Measurements from ENCODE around the gene CHRNA9. TPM values are rescaled to one million over a fixed set of nuclear protein-coding genes. Genes with fewer than 3 reads are reported as not detected.

The CHRNA9 gene
- total RNA-seq, 1 donor from 2014 or later, result not detected

DNA sequence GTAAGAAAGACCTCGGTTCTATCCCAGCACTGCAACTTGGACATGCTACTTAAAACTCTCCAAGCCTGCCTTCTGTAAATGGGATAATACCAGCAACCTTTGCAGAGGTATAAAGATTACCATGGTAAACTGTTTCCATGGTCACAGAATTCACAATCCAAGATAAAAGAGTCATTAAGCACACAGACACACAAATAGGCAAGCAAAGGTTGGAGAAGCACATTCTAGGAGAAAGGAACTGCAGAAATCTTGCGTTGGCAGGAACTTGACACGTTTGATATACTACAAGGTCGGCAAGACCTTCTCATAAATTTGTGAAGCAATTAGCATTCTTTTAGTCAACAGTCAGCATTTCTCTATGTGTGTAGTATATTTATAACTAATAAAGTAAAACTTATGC lies 12.3 kb upstream of the CHRNA9 start:
- Mint-ChIP-seq H3K4me3 (ENCODE audit: unreplicated experiment) (no peak overlapping the region), H3K9me3 (ENCODE audit: unreplicated experiment) (no peaks in the 10 kb centered on the region), H3K4me1 (ENCODE audit: unreplicated experiment) (peaks cover 21% of the 10 kb centered on the region), H3K27me3 (ENCODE audit: unreplicated experiment) (no peaks in the 10 kb centered on the region), H3K27ac (ENCODE audit: unreplicated experiment) (no peak overlapping the region), H3K36me3 (ENCODE audit: low read depth, unreplicated experiment) (no peaks in the 10 kb centered on the region)
- no peak for TF ChIP-seq CTCF (IDR thresholded peaks at IDR 0.05; ENCODE audit: unreplicated experiment)
- no peak for DNase-seq (ENCODE audit: low spot score)

DNA sequence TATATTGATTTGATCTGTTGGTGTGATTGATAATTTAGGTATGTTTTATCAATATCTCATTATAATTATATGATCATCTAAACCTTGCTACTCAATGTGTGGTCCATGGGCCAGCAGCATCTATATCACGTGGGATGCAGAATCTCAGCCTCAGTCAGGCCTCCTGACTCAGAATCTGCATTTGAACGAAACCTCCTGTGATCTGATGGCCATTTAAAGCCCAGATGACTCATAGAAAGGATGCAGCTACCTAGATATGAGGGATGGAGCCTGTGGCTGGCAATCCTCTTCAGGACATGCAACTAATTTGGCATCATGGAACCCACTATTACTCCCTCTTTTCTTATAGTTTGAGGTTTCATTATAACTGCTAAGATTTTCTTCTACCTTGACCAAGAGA lies 11.3 kb upstream of the CHRNA9 start:
- H3K36me3 Mint-ChIP-seq (ENCODE audit: low read depth, unreplicated experiment), result no peaks in the 10 kb centered on the region
- H3K27ac Mint-ChIP-seq (ENCODE audit: unreplicated experiment), result no peak overlapping the region
- no peak for TF ChIP-seq CTCF (IDR thresholded peaks at IDR 0.05; ENCODE audit: unreplicated experiment)
- H3K4me1 Mint-ChIP-seq (ENCODE audit: unreplicated experiment), result peaks cover 17% of the 10 kb centered on the region
- no peak for DNase-seq (ENCODE audit: low spot score)
- no peaks in the 10 kb centered on the region for H3K27me3 Mint-ChIP-seq (ENCODE audit: unreplicated experiment)
- H3K4me3 Mint-ChIP-seq (ENCODE audit: unreplicated experiment), result no peak overlapping the region
- H3K9me3 Mint-ChIP-seq (ENCODE audit: unreplicated experiment), result no peaks in the 10 kb centered on the region

GRCh38 chr4:40325406-40326019 lies 9.6 kb upstream of the CHRNA9 start:
- H3K4me1 Mint-ChIP-seq (ENCODE audit: unreplicated experiment), result peaks cover 19% of the 10 kb centered on the region
- DNase-seq (ENCODE audit: low spot score), result peak; percentile 33
- no peaks in the 10 kb centered on the region for H3K36me3 Mint-ChIP-seq (ENCODE audit: low read depth, unreplicated experiment)
- peak; percentile 83 for TF ChIP-seq CTCF (IDR thresholded peaks at IDR 0.05; ENCODE audit: unreplicated experiment)
- no peaks in the 10 kb centered on the region for H3K27me3 Mint-ChIP-seq (ENCODE audit: unreplicated experiment)
- no peaks in the 10 kb centered on the region for H3K9me3 Mint-ChIP-seq (ENCODE audit: unreplicated experiment)
- H3K27ac Mint-ChIP-seq (ENCODE audit: unreplicated experiment), result no peak overlapping the region
- no peak overlapping the region for H3K4me3 Mint-ChIP-seq (ENCODE audit: unreplicated experiment)

GRCh38 chr4:40327340-40327739 lies 7.8 kb upstream of the CHRNA9 start:
- Mint-ChIP-seq H3K9me3 (ENCODE audit: unreplicated experiment) (no peaks in the 10 kb centered on the region), H3K36me3 (ENCODE audit: low read depth, unreplicated experiment) (no peaks in the 10 kb centered on the region), H3K27ac (ENCODE audit: unreplicated experiment) (peak overlapping the region; percentile 8), H3K4me1 (ENCODE audit: unreplicated experiment) (peaks cover 8% of the 10 kb centered on the region), H3K27me3 (ENCODE audit: unreplicated experiment) (peaks cover 2% of the 10 kb centered on the region), H3K4me3 (ENCODE audit: unreplicated experiment) (no peak overlapping the region)
- DNase-seq (ENCODE audit: low spot score), result no peak
- TF ChIP-seq CTCF (IDR thresholded peaks at IDR 0.05; ENCODE audit: unreplicated experiment), result no peak

- no peaks in the 10 kb centered on the region for H3K36me3 Mint-ChIP-seq (ENCODE audit: low read depth, unreplicated experiment)
- H3K4me1 Mint-ChIP-seq (ENCODE audit: unreplicated experiment), result peaks cover 8% of the 10 kb centered on the region
- no peak overlapping the region for H3K4me3 Mint-ChIP-seq (ENCODE audit: unreplicated experiment)
- DNase-seq (ENCODE audit: low spot score), result no peak
- no peaks in the 10 kb centered on the region for H3K9me3 Mint-ChIP-seq (ENCODE audit: unreplicated experiment)
- H3K27me3 Mint-ChIP-seq (ENCODE audit: unreplicated experiment), result peaks cover 2% of the 10 kb centered on the region
- no peak for TF ChIP-seq CTCF (IDR thresholded peaks at IDR 0.05; ENCODE audit: unreplicated experiment)
- no peak overlapping the region for H3K27ac Mint-ChIP-seq (ENCODE audit: unreplicated experiment)
Observed at GRCh38 chr4:40328383-40328782, 6.8 kb upstream of the CHRNA9 start.
